OCI-LY7 (cell line): Measurements from ENCODE around the gene CIDEA.

ENCODE experiments used
- EZH2phosphoT487 ChIP-seq: fragments of 200-600 bp; sonication (generic); IDR thresholded peaks from 2 replicates; pipeline ENCODE4 v1.6.1; 2018; ENCODE audit warnings: low read depth, borderline replicate concordance, mild to moderate bottlenecking, mixed run types, antibody characterized with exemption, low read length, moderate library complexity, mixed read lengths
- TF ChIP-seq, protein P1 (sequence below): fragments of 200-600 bp; sonication (generic); conservative IDR thresholded peaks from 2 replicates; pipeline ENCODE4 v1.5.1; 2014; ENCODE audit warnings: mild to moderate bottlenecking, antibody characterized with exemption, low read length, moderate library complexity, mixed read lengths

DNA sequence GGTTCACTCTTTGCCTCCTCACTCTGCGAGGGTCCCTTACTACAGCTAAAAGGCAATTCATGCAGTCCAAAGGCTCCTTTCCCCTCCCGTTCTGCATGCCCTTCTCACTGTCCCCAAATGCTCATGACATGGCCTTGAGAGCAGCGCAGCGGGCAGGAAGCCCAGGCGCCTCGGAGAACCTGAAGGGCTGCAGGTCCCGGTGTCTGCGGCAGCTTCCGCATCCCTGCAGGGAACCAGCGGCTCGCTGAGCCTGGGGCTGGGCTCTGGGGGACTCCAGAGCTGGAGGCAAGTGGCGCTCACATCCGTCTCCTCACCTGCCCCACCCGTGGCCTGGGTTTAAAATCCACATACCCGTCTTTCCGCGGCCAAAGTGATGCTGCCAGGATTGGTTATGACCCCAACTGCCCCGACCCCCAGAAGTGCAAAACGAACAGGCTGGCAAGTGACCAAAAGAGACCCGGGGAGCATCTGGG lies 462 bp upstream of the CIDEA start:
- TF ChIP-seq, protein P1, sequence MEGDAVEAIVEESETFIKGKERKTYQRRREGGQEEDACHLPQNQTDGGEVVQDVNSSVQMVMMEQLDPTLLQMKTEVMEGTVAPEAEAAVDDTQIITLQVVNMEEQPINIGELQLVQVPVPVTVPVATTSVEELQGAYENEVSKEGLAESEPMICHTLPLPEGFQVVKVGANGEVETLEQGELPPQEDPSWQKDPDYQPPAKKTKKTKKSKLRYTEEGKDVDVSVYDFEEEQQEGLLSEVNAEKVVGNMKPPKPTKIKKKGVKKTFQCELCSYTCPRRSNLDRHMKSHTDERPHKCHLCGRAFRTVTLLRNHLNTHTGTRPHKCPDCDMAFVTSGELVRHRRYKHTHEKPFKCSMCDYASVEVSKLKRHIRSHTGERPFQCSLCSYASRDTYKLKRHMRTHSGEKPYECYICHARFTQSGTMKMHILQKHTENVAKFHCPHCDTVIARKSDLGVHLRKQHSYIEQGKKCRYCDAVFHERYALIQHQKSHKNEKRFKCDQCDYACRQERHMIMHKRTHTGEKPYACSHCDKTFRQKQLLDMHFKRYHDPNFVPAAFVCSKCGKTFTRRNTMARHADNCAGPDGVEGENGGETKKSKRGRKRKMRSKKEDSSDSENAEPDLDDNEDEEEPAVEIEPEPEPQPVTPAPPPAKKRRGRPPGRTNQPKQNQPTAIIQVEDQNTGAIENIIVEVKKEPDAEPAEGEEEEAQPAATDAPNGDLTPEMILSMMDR: no peak
- TF ChIP-seq EZH2phosphoT487: no peak
